GM12878 (cell line): ENCODE measurements around the gene PTPRM. TPM values are rescaled to one million over a fixed set of nuclear protein-coding genes. Genes with fewer than 3 reads are reported as not detected.

Source experiments
- ATAC-seq: fragments of 200-7000 bp; cut with Tn5 transposase; 3 replicates; pipeline ENCODE4 v1.9.1; 2020; ENCODE audit warnings: mild to moderate bottlenecking, moderate library complexity
- BruUV-seq: library from RNA; stranded (reverse); fragments of 400-500 nt; replicated peaks from 2 replicates; lab custom pipeline; 2021; lab: Mats Ljungman, UMichigan
- CTCF ChIA-PET: fragments of 300-600 bp; sonication (Branson Sonifier 250); formaldehyde crosslinking; extraction: SDS; loops from one replicate; lab custom pipeline; 2021; ENCODE audit warnings: inconsistent platforms; lab: Yijun Ruan, JAX
- POLR2A ChIA-PET: fragments of 350-600 bp; formaldehyde crosslinking; extraction: SDS; loops from one replicate; lab custom pipeline; 2021; ENCODE audit warnings: inconsistent platforms; lab: Charles Lee
- RAD21 ChIA-PET: fragments of 300-600 bp; sonication (Branson Sonifier 250); formaldehyde crosslinking; loops from one replicate; lab custom pipeline; 2023; ENCODE audit warnings: antibody characterized with exemption; ENCODE audit not compliant: unreplicated experiment; lab: Charles Lee
- SMC1A ChIA-PET: fragments of 300-600 bp; sonication (Branson Sonifier 250); formaldehyde crosslinking; loops from one replicate; lab custom pipeline; 2023; ENCODE audit not compliant: unreplicated experiment, uncharacterized antibody; lab: Charles Lee
- DNase-seq: peaks from one replicate; pipeline ENCODE4 v3.0.0-alpha.2; 2011; ENCODE audit warnings: low read depth, low spot score
- FAIRE-seq: peaks from 3 replicates; lab custom pipeline; 2011; peaks lifted over from hg19 to GRCh38; lab: Jason Lieb, UNC
- H2AFZ ChIP-seq: 2 replicates; pipeline ENCODE4 v1.6.0; 2011; ENCODE audit warnings: low read depth, low read length, control low read depth; ENCODE audit not compliant: control insufficient read depth
- H3K27ac ChIP-seq: 2 replicates; pipeline ENCODE4 v1.5.1; 2011; ENCODE audit warnings: control low read depth; ENCODE audit not compliant: control insufficient read depth, insufficient read depth
- H3K27me3 ChIP-seq, 2 experiments: replicated peaks in 1 of 2; 2 replicates each; pipeline versions ENCODE4 v1.6.0 to v1.6.1; 2011; ENCODE audit warnings: low read length in 1 of 2; ENCODE audit not compliant: control insufficient read depth in 2 of 2, insufficient read depth in 2 of 2
- H3K36me3 ChIP-seq, 2 experiments: 2 replicates each; pipeline ENCODE4 v1.5.1; 2011; ENCODE audit warnings: low read length in 1 of 2; ENCODE audit not compliant: control insufficient read depth in 2 of 2, insufficient read depth in 2 of 2
- H3K4me1 ChIP-seq: 2 replicates; pipeline ENCODE4 v1.6.1; 2011; ENCODE audit warnings: mild to moderate bottlenecking, low read length, moderate library complexity, mixed read lengths; ENCODE audit not compliant: control insufficient read depth, insufficient read depth
- H3K4me2 ChIP-seq: 2 replicates; pipeline ENCODE4 v1.6.0; 2011; ENCODE audit warnings: control low read depth; ENCODE audit not compliant: control insufficient read depth, insufficient read depth
- H3K4me3 ChIP-seq: fragments of 200-600 bp; sonication (generic); 2 replicates; pipeline ENCODE4 v1.5.1; 2016
- H3K79me2 ChIP-seq: 2 replicates; pipeline ENCODE4 v1.6.0; 2011; ENCODE audit warnings: low read length; ENCODE audit not compliant: control insufficient read depth, insufficient read depth
- H3K9ac ChIP-seq: 2 replicates; pipeline ENCODE4 v1.8.0; 2011; ENCODE audit warnings: low read length, control low read depth, mixed read lengths; ENCODE audit not compliant: control insufficient read depth, insufficient read depth
- H3K9me3 ChIP-seq: replicated peaks from 3 replicates; pipeline ENCODE4 v1.5.1; 2011; ENCODE audit warnings: mild to moderate bottlenecking, low read length; ENCODE audit not compliant: control insufficient read depth, insufficient read depth
- H4K20me1 ChIP-seq: 2 replicates; pipeline ENCODE4 v1.6.0; 2011; ENCODE audit not compliant: control insufficient read depth, insufficient read depth
- ATF2 ChIP-seq: IDR thresholded peaks from 2 replicates; pipeline ENCODE4 v1.6.1; 2012; ENCODE audit warnings: low read length, inconsistent platforms
- BCL11A ChIP-seq: IDR thresholded peaks from 2 replicates; pipeline ENCODE4 v1.6.1; 2011; ENCODE audit warnings: low read depth, low read length
- BRCA1 ChIP-seq: IDR thresholded peaks from 2 replicates; pipeline ENCODE4 v1.6.1; 2011; ENCODE audit warnings: low read depth, low read length, improper control_type of control experiment
- CTCF ChIP-seq, 3 experiments: IDR thresholded peaks in 2 of 3; conservative IDR thresholded peaks in 1 of 3; 2 replicates each; pipeline ENCODE4 v1.5.1; 2011; ENCODE audit warnings: low read depth in 3 of 3, low read length in 3 of 3, mild to moderate bottlenecking in 3 of 3, control low read depth in 2 of 3, moderate library complexity in 2 of 3, inconsistent platforms in 1 of 3, mixed read lengths in 1 of 3; ENCODE audit not compliant: control insufficient read depth in 2 of 3, insufficient read depth in 1 of 3; ENCODE audit errors: extremely low read depth in 1 of 3
- DPF2 ChIP-seq: fragments of 450-650 bp; IDR thresholded peaks from 2 replicates; pipeline ENCODE4 v1.6.1; 2017; ENCODE audit warnings: mild to moderate bottlenecking
- MXI1 ChIP-seq: fragments of 150-350 bp; IDR thresholded peaks from 2 replicates; pipeline ENCODE4 v1.6.1; 2011; ENCODE audit warnings: low read depth, mild to moderate bottlenecking, inconsistent platforms, low read length, improper control_type of control experiment
- SMAD1 ChIP-seq: fragments of 450-650 bp; IDR thresholded peaks from 2 replicates; pipeline ENCODE4 v1.6.1; 2018; ENCODE audit warnings: mild to moderate bottlenecking, low read depth; ENCODE audit not compliant: partially characterized antibody
- SMC3 ChIP-seq: IDR thresholded peaks from 2 replicates; pipeline ENCODE4 v1.6.1; 2011; ENCODE audit warnings: low read length, improper control_type of control experiment, borderline replicate concordance
- ZNF207 ChIP-seq: fragments of 450-650 bp; IDR thresholded peaks from 2 replicates; pipeline ENCODE4 v1.6.1; 2014; ENCODE audit warnings: antibody characterized with exemption, mild to moderate bottlenecking, borderline replicate concordance
- WGBS: methylation state at CpG from one replicate; pipeline ENCODE4 v1.1.6; 2016; ENCODE audit warnings: low lambda C conversion rate; ENCODE audit not compliant: insufficient replicate concordance, insufficient coverage; ENCODE audit errors: missing lambda C conversion rate; 5-methylcytosine and 5-hydroxymethylcytosine counted together
- in situ Hi-C: fragments of 300-500 bp; cut with MboI; formaldehyde crosslinking; loops from 9 replicates; pipeline ENCODE4 v1.14.3; 2018; ENCODE audit warnings: mixed read lengths
- intact Hi-C: fragments of 100-400 bp; cut with micrococcal nuclease; formaldehyde crosslinking; loops from one replicate; pipeline ENCODE4 v1.14.2; 2022; ENCODE audit not compliant: unreplicated experiment
- polyA plus RNA-seq, 11 experiments: library from polyadenylated mRNA; depleted of rRNA in 4 of 11; unstranded in 6 of 11; stranded (reverse) in 5 of 11; fragments of >200 nt; fragmentation: Nextera tagmentation in 4 of 11; fragmentation: Illumina TruSeq in 1 of 11; extraction: Ambion mirVana in 4 of 11; extraction: Trizol in 1 of 11; gene quantifications; 1 replicate in 1 of 11; 2 replicates in 10 of 11; pipeline versions ENCODE4 v1.2.1 to v1.2.3, GENCODE V29; 2011 to 2016; ENCODE audit warnings: inconsistent platforms in 2 of 11, missing spikeins in 2 of 11, low read depth in 1 of 11
- total RNA-seq, 4 experiments: library from RNA; depleted of rRNA in 3 of 4; stranded (reverse); fragments of >200 nt in 3 of 4; fragmentation: Illumina TruSeq in 1 of 4; extraction: Trizol in 1 of 4; gene quantifications; 2 replicates each; pipeline versions ENCODE4 v1.2.1 to v1.2.3, GENCODE V29; 2013 to 2021
- TF ChIP-seq, protein P1 (sequence below): fragments of 450-650 bp; IDR thresholded peaks from 2 replicates; pipeline ENCODE4 v1.6.1; 2017; ENCODE audit warnings: borderline replicate concordance

The PTPRM gene
- total and polyA plus RNA-seq, 10 of the 15 experiments (the other 5 are each of a cell fraction or from before 2014, with no cell fraction given) = 0.07 to 22.6 (median 0.60) TPM

DNA sequence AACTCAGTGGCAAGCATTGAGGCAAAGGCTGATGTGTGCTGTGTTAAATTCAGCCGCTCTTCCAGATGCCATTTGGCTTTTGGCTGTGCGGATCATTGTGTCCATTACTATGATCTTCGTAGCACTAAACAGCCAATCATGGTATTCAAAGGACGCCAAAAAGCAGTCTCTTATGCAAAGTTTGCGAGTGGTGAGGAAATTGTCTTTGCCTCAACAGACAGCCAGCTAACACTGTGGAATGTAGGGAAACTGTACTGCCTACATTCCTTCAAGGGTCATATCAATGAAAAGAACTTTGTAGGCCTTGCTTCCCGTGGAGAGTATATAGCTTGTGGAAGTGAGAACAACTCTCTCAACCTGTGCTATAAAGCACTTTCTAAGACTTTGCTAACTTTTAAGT, 846.6 kb downstream of the PTPRM start (continued):
- no peak for TF ChIP-seq CTCF (IDR thresholded peaks at IDR 0.05 in 2 of 3, conservative IDR thresholded peaks at IDR 0.05 in 1 of 3; ENCODE audit: control insufficient read depth in 2 of 3, extremely low read depth in 1 of 3, insufficient read depth in 1 of 3, low read depth in 3 of 3, low read length in 3 of 3)
- no peak for TF ChIP-seq DPF2
- no peak for TF ChIP-seq ATF2

- Histone ChIP-seq H4K20me1 (no peaks in the 10 kb centered on the region), H3K9ac (no peak overlapping the region), H3K36me3 (no peaks in the 10 kb centered on the region), H2AFZ (no peak overlapping the region), H3K9me3 (no peaks in the 10 kb centered on the region; the same call in 2 of the 3 replicates), H3K27me3 (no peaks in the 10 kb centered on the region; a peak in 1 of 4 replicates), H3K4me1 (no peaks in the 10 kb centered on the region), H3K4me2 (no peak overlapping the region), H3K4me3 (no peak overlapping the region), H3K27ac (no peak overlapping the region), H3K79me2 (no peaks in the 10 kb centered on the region)
- SMC1A ChIA-PET = no interaction called here
- intact Hi-C loops = no loop called here
- DNase-seq = no peak
- WGBS = 4% methylated on average over 14 of the region's 15 CpGs
- TF ChIP-seq, protein P1, sequence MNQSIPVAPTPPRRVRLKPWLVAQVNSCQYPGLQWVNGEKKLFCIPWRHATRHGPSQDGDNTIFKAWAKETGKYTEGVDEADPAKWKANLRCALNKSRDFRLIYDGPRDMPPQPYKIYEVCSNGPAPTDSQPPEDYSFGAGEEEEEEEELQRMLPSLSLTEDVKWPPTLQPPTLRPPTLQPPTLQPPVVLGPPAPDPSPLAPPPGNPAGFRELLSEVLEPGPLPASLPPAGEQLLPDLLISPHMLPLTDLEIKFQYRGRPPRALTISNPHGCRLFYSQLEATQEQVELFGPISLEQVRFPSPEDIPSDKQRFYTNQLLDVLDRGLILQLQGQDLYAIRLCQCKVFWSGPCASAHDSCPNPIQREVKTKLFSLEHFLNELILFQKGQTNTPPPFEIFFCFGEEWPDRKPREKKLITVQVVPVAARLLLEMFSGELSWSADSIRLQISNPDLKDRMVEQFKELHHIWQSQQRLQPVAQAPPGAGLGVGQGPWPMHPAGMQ = no peak
- no peak for TF ChIP-seq SMAD1
- TF ChIP-seq ATF2 = no peak
- no peak for TF ChIP-seq MXI1
- no peak for TF ChIP-seq BRCA1
- TF ChIP-seq BCL11A = no peak
- no peak for TF ChIP-seq SMC3
- TF ChIP-seq ZNF207 = no peak
- BruUV-seq = no TSS peak
- in situ Hi-C loops = no loop called here
- FAIRE-seq = no peak
- no peak for ATAC-seq
- POLR2A ChIA-PET = no interaction called here
- CTCF ChIA-PET = no interaction called here
- RAD21 ChIA-PET = no interaction called here
Observed at GRCh38 chr18:8416212-8417019, 849.3 kb downstream of the PTPRM start.
